B cell (primary cell): Measurements from ENCODE around the gene PGAP3.

Source experiments
- EZH2 ChIP-seq: IDR thresholded peaks from 2 replicates; pipeline ENCODE4 v1.6.1; 2012; ENCODE audit warnings: borderline replicate concordance, low read depth, mild to moderate bottlenecking, moderate library complexity, low read length; ENCODE audit not compliant: insufficient read depth, poor library complexity, severe bottlenecking
- TF ChIP-seq, protein P1 (sequence below): fragments of 200-600 bp; IDR thresholded peaks from one replicate; pipeline ENCODE4 v1.8.0; 2022; ENCODE audit warnings: antibody characterized with exemption, mild to moderate bottlenecking

DNA sequence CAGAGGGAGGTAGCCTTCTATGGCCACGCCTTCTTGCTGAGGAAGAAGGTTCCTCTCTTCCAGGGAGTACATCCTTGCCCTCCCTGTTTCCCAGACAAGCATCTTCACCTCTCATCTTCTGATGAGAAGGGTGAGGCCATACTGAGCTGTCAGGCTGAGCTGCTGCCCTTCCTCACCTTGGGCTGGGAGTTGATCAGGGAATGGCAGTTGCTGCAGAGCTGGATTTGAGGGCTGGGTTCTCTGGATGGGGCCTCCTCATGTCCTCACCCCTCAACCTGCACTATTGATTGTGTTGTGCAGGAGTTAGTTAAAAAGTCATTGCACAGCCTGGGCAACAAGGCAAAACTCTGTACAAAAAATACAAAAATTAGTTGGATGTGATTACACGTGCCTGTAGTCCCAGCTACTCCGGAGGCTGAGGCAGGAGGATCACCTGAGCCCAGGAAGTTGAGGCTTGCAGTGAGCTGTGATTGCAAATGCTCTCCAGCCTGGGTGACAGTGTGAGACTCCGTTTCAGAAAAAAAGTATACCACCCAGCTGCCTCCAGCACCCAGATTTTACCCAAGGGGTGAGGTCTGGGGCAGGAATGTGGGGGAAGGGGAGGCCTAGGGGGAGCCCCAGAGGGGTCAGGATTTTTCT, 14.0 kb upstream of the PGAP3 start:
- TF ChIP-seq, protein P1, sequence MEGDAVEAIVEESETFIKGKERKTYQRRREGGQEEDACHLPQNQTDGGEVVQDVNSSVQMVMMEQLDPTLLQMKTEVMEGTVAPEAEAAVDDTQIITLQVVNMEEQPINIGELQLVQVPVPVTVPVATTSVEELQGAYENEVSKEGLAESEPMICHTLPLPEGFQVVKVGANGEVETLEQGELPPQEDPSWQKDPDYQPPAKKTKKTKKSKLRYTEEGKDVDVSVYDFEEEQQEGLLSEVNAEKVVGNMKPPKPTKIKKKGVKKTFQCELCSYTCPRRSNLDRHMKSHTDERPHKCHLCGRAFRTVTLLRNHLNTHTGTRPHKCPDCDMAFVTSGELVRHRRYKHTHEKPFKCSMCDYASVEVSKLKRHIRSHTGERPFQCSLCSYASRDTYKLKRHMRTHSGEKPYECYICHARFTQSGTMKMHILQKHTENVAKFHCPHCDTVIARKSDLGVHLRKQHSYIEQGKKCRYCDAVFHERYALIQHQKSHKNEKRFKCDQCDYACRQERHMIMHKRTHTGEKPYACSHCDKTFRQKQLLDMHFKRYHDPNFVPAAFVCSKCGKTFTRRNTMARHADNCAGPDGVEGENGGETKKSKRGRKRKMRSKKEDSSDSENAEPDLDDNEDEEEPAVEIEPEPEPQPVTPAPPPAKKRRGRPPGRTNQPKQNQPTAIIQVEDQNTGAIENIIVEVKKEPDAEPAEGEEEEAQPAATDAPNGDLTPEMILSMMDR: no peak
- TF ChIP-seq EZH2: no peak
